IMR-90 (cell line): Measurements from ENCODE around the gene IL22RA1. TPM values are rescaled to one million over a fixed set of nuclear protein-coding genes. Genes with fewer than 3 reads are reported as not detected.

Source experiments
- ATAC-seq: fragments of 200-7000 bp; cut with Tn5 transposase; 2 replicates; pipeline ENCODE4 v1.9.1; 2020; ENCODE audit warnings: low read depth, mild to moderate bottlenecking, moderate library complexity
- BruUV-seq: library from RNA; stranded (reverse); fragments of 400-500 nt; replicated peaks from 2 replicates; lab custom pipeline; 2021; lab: Mats Ljungman, UMichigan
- CTCF ChIA-PET: fragments of 300-600 bp; formaldehyde crosslinking; extraction: SDS; loops from one replicate; lab custom pipeline; 2021; ENCODE audit warnings: antibody characterized with exemption; lab: Yijun Ruan, JAX
- POLR2A ChIA-PET: fragments of 300-600 bp; sonication (Branson Sonifier 250); formaldehyde crosslinking; loops from one replicate; lab custom pipeline; 2022; ENCODE audit warnings: antibody characterized with exemption; ENCODE audit not compliant: unreplicated experiment; lab: Charles Lee
- DNase-seq: peaks from one replicate; pipeline ENCODE4 v3.0.0; 2013
- H2AFZ ChIP-seq: replicated peaks from 2 replicates; pipeline ENCODE3; 2013; ENCODE audit warnings: low read length, mild to moderate bottlenecking; ENCODE audit not compliant: poor library complexity
- H2AK5ac ChIP-seq: 2 replicates; pipeline ENCODE4 v1.6.1; 2013; ENCODE audit warnings: low read depth, low read length, inconsistent platforms
- H2AK9ac ChIP-seq: replicated peaks from 2 replicates; pipeline ENCODE3; 2013; ENCODE audit warnings: mild to moderate bottlenecking, low read depth, low read length, moderate library complexity; ENCODE audit not compliant: poor library complexity
- H2BK120ac ChIP-seq: 2 replicates; pipeline ENCODE4 v1.6.1; 2013; ENCODE audit warnings: low read depth, low read length, inconsistent platforms
- H2BK15ac ChIP-seq: 3 replicates; pipeline ENCODE4 v1.6.1; 2013; ENCODE audit warnings: low read depth, low read length, inconsistent platforms
- H2BK20ac ChIP-seq: 2 replicates; pipeline ENCODE4 v1.6.1; 2013; ENCODE audit warnings: low read depth, mild to moderate bottlenecking, inconsistent platforms, low read length, moderate library complexity
- H2BK5ac ChIP-seq: 2 replicates; pipeline ENCODE4 v1.6.1; 2013; ENCODE audit warnings: mild to moderate bottlenecking, low read depth, low read length, inconsistent platforms; ENCODE audit not compliant: poor library complexity, severe bottlenecking
- H3K14ac ChIP-seq: replicated peaks from 2 replicates; pipeline ENCODE4 v1.6.1; 2013; ENCODE audit warnings: low read depth, low read length, inconsistent platforms
- H3K18ac ChIP-seq: 2 replicates; pipeline ENCODE4 v1.6.1; 2013; ENCODE audit warnings: low read depth, low read length, control low read depth
- H3K23ac ChIP-seq: 2 replicates; pipeline ENCODE4 v1.6.1; 2013; ENCODE audit warnings: low read depth, low read length, inconsistent platforms
- H3K27ac ChIP-seq: 2 replicates; pipeline ENCODE4 v1.5.1; 2013; ENCODE audit warnings: mild to moderate bottlenecking, control low read depth, low read length; ENCODE audit not compliant: insufficient read depth
- H3K27me3 ChIP-seq: 2 replicates; pipeline ENCODE4 v1.6.1; 2013; ENCODE audit warnings: low read length; ENCODE audit not compliant: control insufficient read depth, insufficient read depth
- H3K36me3 ChIP-seq: 2 replicates; pipeline ENCODE4 v1.6.1; 2013; ENCODE audit warnings: low read length, mixed read lengths; ENCODE audit not compliant: control insufficient read depth, insufficient read depth
- H3K4ac ChIP-seq: 2 replicates; pipeline ENCODE4 v1.6.1; 2013; ENCODE audit warnings: low read depth, low read length, inconsistent platforms
- H3K4me1 ChIP-seq: 2 replicates; pipeline ENCODE4 v1.6.1; 2013; ENCODE audit warnings: low read length, mixed read lengths; ENCODE audit not compliant: control insufficient read depth, insufficient read depth
- H3K4me2 ChIP-seq: 2 replicates; pipeline ENCODE4 v1.6.1; 2013; ENCODE audit warnings: low read depth, mild to moderate bottlenecking, control low read depth, low read length, moderate library complexity
- H3K4me3 ChIP-seq: 2 replicates; pipeline ENCODE4 v1.5.1; 2013; ENCODE audit warnings: low read depth, mild to moderate bottlenecking, control low read depth, low read length, moderate library complexity; ENCODE audit not compliant: insufficient read depth
- H3K56ac ChIP-seq: 2 replicates; pipeline ENCODE4 v1.6.1; 2013; ENCODE audit warnings: low read length, inconsistent platforms; ENCODE audit not compliant: insufficient read depth; ENCODE audit errors: extremely low read depth
- H3K79me1 ChIP-seq, 2 experiments: 2 replicates each; pipeline ENCODE4 v1.6.1; 2013; ENCODE audit warnings: low read length in 2 of 2, inconsistent platforms in 1 of 2, low read depth in 1 of 2
- H3K9ac ChIP-seq: 2 replicates; pipeline ENCODE4 v1.6.1; 2013; ENCODE audit warnings: low read depth, low read length, control low read depth
- H3K9me1 ChIP-seq: 2 replicates; pipeline ENCODE4 v1.6.1; 2013; ENCODE audit warnings: low read length, inconsistent platforms; ENCODE audit not compliant: insufficient read depth
- H3K9me3 ChIP-seq: 2 replicates; pipeline ENCODE4 v1.6.1; 2013; ENCODE audit warnings: low read length; ENCODE audit not compliant: control insufficient read depth, insufficient read depth
- H4K20me1 ChIP-seq: 2 replicates; pipeline ENCODE4 v1.6.1; 2013; ENCODE audit warnings: low read length, inconsistent platforms; ENCODE audit not compliant: insufficient read depth
- H4K5ac ChIP-seq: 2 replicates; pipeline ENCODE4 v1.6.1; 2013; ENCODE audit warnings: mild to moderate bottlenecking, low read depth, low read length, control low read depth
- H4K8ac ChIP-seq, 2 experiments: 2 replicates each; pipeline ENCODE4 v1.6.1; 2013; ENCODE audit warnings: low read depth in 2 of 2, low read length in 2 of 2, control low read depth in 1 of 2, inconsistent platforms in 1 of 2
- H4K91ac ChIP-seq: 2 replicates; pipeline ENCODE4 v1.6.1; 2013; ENCODE audit warnings: low read depth, low read length, inconsistent platforms; ENCODE audit not compliant: insufficient read depth
- FOS ChIP-seq: fragments of 150-350 bp; IDR thresholded peaks from 2 replicates; pipeline ENCODE4 v1.6.1; 2016; ENCODE audit warnings: low read depth, low read length
- MAFK ChIP-seq: IDR thresholded peaks from 2 replicates; pipeline ENCODE4 v1.6.1; 2012; ENCODE audit warnings: low read depth, low read length, improper control_type of control experiment
- POLR2A ChIP-seq: IDR thresholded peaks from 2 replicates; pipeline ENCODE4 v1.6.1; 2012; ENCODE audit warnings: mild to moderate bottlenecking, low read depth, low read length
- RAD21 ChIP-seq: IDR thresholded peaks from 2 replicates; pipeline ENCODE4 v1.6.1; 2012; ENCODE audit warnings: low read length, improper control_type of control experiment
- RCOR1 ChIP-seq: IDR thresholded peaks from 2 replicates; pipeline ENCODE4 v1.6.1; 2012; ENCODE audit warnings: mild to moderate bottlenecking, low read length, improper control_type of control experiment; ENCODE audit not compliant: insufficient replicate concordance
- WGBS, 2 experiments: methylation state at CpG; one replicate each; pipeline versions ENCODE4 v1.1.5 to v1.1.7; 2013; ENCODE audit warnings: missing lambda C conversion rate in 2 of 2; ENCODE audit not compliant: insufficient read length in 1 of 2; ENCODE audit errors: extremely low coverage in 2 of 2; 5-methylcytosine and 5-hydroxymethylcytosine counted together
- dilution Hi-C: fragments of 300-500 bp; cut with HindIII; formaldehyde crosslinking; loops from one replicate; pipeline ENCODE4 v1.14.3; 2018; ENCODE audit warnings: low sequenced_read_pairs; ENCODE audit not compliant: unreplicated experiment
- in situ Hi-C: fragments of 300-500 bp; cut with MboI; formaldehyde crosslinking; loops from 3 replicates; pipeline ENCODE4 v1.14.3; 2019; ENCODE audit warnings: low sequenced_read_pairs, inconsistent platforms, mixed read lengths
- intact Hi-C: fragments of 100-400 bp; cut with micrococcal nuclease; formaldehyde crosslinking; loops from 2 replicates; pipeline ENCODE4 v1.10.0; 2022
- polyA plus RNA-seq, 3 experiments: library from polyadenylated mRNA; depleted of rRNA; stranded (reverse); fragments of >200 nt; gene quantifications; 2 replicates each; pipeline ENCODE4 v1.2.3, GENCODE V29; 2012; ENCODE audit warnings: low replicate concordance in 1 of 3
- total RNA-seq: library from RNA; depleted of rRNA; stranded (reverse); fragments of >200 nt; gene quantifications from 2 replicates; pipeline ENCODE4 v1.2.3, GENCODE V29; 2012
- TF ChIP-seq, protein P1 (sequence below): fragments of 150-350 bp; IDR thresholded peaks from 2 replicates; pipeline ENCODE4 v1.6.1; 2017; ENCODE audit warnings: mild to moderate bottlenecking, antibody characterized with exemption, low read length, low read depth
- TF ChIP-seq, protein P2 (sequence below): fragments of 150-350 bp; IDR thresholded peaks from 2 replicates; pipeline ENCODE4 v1.6.1; 2016; ENCODE audit warnings: low read depth, mild to moderate bottlenecking, low read length, moderate library complexity, borderline replicate concordance

IL22RA1 gene
- total and polyA plus RNA-seq, 2 of the 4 experiments (the other 2 are of a cell fraction) = not detected

DNA sequence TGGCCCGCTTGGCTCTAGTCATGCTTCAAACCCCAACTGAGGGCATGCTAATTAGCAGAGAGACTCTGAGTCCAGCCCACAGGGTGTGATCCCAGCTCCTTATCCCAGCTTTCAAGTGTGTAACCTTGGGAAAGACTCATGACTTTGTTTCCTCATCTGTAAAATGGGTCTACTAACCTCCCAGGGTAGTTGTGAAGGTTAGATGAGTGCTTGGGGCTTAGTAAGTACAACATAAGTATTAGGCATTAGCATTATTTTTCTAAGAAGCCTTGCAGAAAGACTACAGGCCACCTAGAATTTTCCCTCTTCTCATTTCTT lies 33.8 kb downstream of the IL22RA1 start:
- no peak overlapping the region for H3K18ac ChIP-seq
- no peaks in the 10 kb centered on the region for H3K9me3 ChIP-seq
- no peak for DNase-seq
- H3K27me3 ChIP-seq = peaks cover 31% of the 10 kb centered on the region
- in situ Hi-C loops = no loop called here
- ChIA-PET CTCF (no interaction called here), POLR2A (no interaction called here)
- H2BK15ac ChIP-seq = no peak overlapping the region
- no peak overlapping the region for H3K4me2 ChIP-seq
- H2AK5ac ChIP-seq = no peak overlapping the region
- H2AK9ac ChIP-seq = no peak overlapping the region
- no peak overlapping the region for H3K9ac ChIP-seq
- no peak for ATAC-seq
- no peaks in the 10 kb centered on the region for H3K9me1 ChIP-seq
- H4K8ac ChIP-seq = no peak overlapping the region
- TF ChIP-seq FOS (no peak), RAD21 (no peak), MAFK (no peak), POLR2A (no peak), RCOR1 (peak; percentile 37)
- TF ChIP-seq, protein P1, sequence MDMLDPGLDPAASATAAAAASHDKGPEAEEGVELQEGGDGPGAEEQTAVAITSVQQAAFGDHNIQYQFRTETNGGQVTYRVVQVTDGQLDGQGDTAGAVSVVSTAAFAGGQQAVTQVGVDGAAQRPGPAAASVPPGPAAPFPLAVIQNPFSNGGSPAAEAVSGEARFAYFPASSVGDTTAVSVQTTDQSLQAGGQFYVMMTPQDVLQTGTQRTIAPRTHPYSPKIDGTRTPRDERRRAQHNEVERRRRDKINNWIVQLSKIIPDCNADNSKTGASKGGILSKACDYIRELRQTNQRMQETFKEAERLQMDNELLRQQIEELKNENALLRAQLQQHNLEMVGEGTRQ = no peak
- TF ChIP-seq, protein P2, sequence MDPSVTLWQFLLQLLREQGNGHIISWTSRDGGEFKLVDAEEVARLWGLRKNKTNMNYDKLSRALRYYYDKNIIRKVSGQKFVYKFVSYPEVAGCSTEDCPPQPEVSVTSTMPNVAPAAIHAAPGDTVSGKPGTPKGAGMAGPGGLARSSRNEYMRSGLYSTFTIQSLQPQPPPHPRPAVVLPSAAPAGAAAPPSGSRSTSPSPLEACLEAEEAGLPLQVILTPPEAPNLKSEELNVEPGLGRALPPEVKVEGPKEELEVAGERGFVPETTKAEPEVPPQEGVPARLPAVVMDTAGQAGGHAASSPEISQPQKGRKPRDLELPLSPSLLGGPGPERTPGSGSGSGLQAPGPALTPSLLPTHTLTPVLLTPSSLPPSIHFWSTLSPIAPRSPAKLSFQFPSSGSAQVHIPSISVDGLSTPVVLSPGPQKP = no peak
- H4K91ac ChIP-seq = no peak overlapping the region
- no TSS peak for BruUV-seq
- H3K4ac ChIP-seq = no peak overlapping the region
- H3K36me3 ChIP-seq = no peaks in the 10 kb centered on the region
- H3K4me3 ChIP-seq = no peak overlapping the region
- H4K5ac ChIP-seq = no peak overlapping the region
- no peaks in the 10 kb centered on the region for H3K79me1 ChIP-seq
- no peak overlapping the region for H3K23ac ChIP-seq
- no peak overlapping the region for H2BK120ac ChIP-seq
- peak overlapping the region; percentile 71 for H2AFZ ChIP-seq
- no peaks in the 10 kb centered on the region for H4K20me1 ChIP-seq
- no peak overlapping the region for H3K56ac ChIP-seq
- no peak overlapping the region for H3K14ac ChIP-seq
- no peak overlapping the region for H2BK5ac ChIP-seq
- dilution Hi-C loops = no loop called here
- WGBS, 2 experiments = no CpG with 5 or more reads among the region's 1 CpG
- no peak overlapping the region for H2BK20ac ChIP-seq
- no peak overlapping the region for H3K27ac ChIP-seq
- intact Hi-C loops = no loop called here
- peaks cover 3% of the 10 kb centered on the region; the same call in 1 of the 2 replicates for H3K4me1 ChIP-seq
